RWPE1 (cell line): Measurements from ENCODE around the gene XRCC4.

Experiments used
- CTCF ChIA-PET: fragments of 350-600 bp; sonication (Branson Sonifier 250); formaldehyde crosslinking; extraction: SDS; loops from one replicate; lab custom pipeline; 2021; lab: Yijun Ruan, JAX
- POLR2A ChIA-PET: fragments of 400-600 bp; formaldehyde crosslinking; extraction: SDS; loops from one replicate; lab custom pipeline; 2020; ENCODE audit warnings: antibody characterized with exemption; ENCODE audit not compliant: low non-redundant PET; lab: Yijun Ruan, JAX
- DNase-seq: peaks from one replicate; pipeline ENCODE4 v3.0.0; 2012; ENCODE audit warnings: low spot score
- H3K27ac ChIP-seq: fragments of 450-650 bp; 2 replicates; pipeline ENCODE4 v1.5.1; 2017
- TF ChIP-seq, protein P1 (sequence below): fragments of 450-650 bp; conservative IDR thresholded peaks from 2 replicates; pipeline ENCODE4 v1.5.1; 2017; ENCODE audit warnings: low read depth, mild to moderate bottlenecking

XRCC4 gene

DNA sequence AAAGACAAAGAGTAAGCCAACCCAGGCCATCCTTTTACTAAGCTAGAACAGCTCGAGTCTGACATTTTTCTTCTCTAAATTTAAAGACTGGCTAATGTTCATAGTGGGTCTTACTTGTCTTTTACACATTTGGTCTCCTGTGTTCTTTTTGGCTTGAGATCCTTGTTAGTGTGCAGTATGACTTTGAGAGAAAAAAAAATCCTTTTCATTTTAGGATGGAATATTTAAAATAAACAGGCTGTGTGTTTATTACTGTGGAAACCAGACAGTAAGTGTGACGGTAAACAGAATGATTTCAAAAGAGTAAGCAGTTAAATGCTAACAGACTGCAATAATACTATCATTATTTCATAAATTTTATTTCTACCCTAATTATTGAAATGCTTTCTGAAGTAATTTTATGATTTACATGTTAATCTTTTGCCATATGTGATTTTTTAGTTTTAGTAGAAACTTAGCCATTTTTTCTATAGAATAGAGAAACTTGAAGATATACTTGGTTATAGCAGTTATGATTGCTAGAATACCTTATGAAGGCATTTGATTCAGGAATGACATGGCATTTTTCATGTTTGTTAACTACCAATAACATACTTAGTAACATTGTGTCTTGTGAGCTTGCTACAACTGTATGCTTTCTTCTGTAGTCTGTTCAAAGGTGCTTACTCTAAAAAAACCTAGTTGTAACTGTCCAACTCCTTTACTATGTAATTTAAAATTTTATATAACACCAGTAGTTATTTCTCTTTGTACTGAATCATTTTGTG lies 92.4 kb downstream of the XRCC4 start:
- ChIA-PET CTCF (no interaction called here), POLR2A (no interaction called here)
- TF ChIP-seq, protein P1, sequence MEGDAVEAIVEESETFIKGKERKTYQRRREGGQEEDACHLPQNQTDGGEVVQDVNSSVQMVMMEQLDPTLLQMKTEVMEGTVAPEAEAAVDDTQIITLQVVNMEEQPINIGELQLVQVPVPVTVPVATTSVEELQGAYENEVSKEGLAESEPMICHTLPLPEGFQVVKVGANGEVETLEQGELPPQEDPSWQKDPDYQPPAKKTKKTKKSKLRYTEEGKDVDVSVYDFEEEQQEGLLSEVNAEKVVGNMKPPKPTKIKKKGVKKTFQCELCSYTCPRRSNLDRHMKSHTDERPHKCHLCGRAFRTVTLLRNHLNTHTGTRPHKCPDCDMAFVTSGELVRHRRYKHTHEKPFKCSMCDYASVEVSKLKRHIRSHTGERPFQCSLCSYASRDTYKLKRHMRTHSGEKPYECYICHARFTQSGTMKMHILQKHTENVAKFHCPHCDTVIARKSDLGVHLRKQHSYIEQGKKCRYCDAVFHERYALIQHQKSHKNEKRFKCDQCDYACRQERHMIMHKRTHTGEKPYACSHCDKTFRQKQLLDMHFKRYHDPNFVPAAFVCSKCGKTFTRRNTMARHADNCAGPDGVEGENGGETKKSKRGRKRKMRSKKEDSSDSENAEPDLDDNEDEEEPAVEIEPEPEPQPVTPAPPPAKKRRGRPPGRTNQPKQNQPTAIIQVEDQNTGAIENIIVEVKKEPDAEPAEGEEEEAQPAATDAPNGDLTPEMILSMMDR, result no peak
- no peak for DNase-seq
- no peak overlapping the region for H3K27ac ChIP-seq

DNA sequence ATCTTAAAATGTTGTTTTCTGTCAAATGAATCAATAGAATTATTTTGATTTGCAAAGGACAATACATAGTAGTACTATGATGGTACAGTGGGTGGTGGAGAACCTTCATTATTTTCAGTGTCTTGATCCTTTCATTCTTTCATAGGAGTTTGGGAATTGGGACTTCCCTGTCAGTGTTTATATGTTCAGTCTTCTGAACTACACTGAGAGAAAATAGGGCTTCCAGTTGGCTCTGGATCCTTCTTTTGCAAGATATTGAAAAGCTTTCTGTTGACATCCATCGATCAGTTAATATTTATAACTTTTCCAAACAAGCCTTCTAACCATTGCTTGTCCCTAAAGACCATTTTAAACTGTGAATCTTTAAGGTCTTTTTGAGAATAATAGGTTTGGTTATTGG lies 94.7 kb downstream of the XRCC4 start:
- TF ChIP-seq, protein P1, result no peak
- POLR2A ChIA-PET, result no interaction called here
- CTCF ChIA-PET, result no interaction called here
- DNase-seq, result no peak
- no peak overlapping the region for H3K27ac ChIP-seq

DNA sequence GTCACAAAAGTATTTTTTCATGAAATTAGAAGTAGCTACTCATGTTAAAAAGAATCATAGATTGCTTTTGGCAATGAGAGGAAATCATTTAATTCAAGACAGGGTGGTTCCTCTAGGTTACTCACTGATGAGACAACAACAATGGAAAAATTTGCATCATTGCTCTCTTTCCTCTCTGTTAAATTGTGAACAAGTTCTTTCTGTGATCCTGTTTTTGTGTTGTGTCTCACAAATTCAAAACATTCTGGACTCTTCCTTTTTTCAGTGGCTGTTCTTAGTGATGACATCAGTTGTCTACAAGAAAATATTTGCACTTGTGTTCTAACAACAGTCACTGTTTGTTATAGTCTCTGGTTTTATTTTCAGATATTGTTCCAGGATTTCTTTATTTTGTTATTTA lies 95.3 kb downstream of the XRCC4 start:
- ChIA-PET CTCF (no interaction called here), POLR2A (no interaction called here)
- no peak for DNase-seq
- TF ChIP-seq, protein P1, result no peak
- H3K27ac ChIP-seq, result no peak overlapping the region

DNA sequence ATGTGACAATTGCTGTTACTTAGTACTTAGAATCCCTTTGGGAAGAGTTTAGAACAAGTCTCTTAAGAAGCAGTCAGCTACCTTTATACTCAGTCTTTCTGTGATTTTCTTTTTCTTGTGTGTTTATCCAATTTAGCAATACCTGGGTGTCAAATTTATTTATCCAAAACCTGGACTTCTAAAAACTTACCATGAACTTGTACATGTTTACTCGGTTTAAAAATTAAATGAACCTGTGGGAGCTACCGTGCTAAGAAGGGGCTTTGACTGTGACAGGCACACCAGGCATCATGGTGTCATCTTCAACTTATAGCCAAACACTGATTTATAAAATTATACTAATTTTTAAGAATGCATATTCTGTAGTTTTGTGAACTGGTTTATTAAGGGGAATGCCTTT lies 96.5 kb downstream of the XRCC4 start:
- H3K27ac ChIP-seq, result no peak overlapping the region
- CTCF ChIA-PET, result no interaction called here
- POLR2A ChIA-PET, result no interaction called here
- no peak for DNase-seq
- TF ChIP-seq, protein P1, result no peak

DNA sequence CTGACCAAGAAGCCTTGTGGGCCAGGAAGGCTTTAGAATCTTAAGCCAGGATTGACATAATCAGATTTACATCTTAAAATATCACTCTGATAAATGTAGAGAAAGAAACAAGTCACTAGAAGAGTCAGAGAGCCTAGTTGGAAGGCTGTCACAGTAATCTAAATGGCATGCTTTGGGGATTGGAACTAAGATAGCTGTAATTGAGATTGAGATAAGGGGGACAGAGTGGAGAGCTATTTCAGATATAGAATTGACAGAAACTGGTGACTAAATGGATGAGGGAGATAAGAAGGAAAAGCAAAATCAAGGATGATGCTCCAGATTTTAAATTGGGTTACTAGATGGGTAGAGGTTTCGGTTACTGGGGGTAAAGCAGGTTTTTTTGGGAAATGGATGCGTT lies 100.5 kb downstream of the XRCC4 start:
- DNase-seq, result no peak
- CTCF ChIA-PET, result interaction anchor here (0.6 kb wide), 1 partner anchor 84 kb away, joined by 3 read pairs; no protein-coding TSS in a partner anchor
- POLR2A ChIA-PET, result no interaction called here
- no peak overlapping the region for H3K27ac ChIP-seq
- TF ChIP-seq, protein P1, result no peak

DNA sequence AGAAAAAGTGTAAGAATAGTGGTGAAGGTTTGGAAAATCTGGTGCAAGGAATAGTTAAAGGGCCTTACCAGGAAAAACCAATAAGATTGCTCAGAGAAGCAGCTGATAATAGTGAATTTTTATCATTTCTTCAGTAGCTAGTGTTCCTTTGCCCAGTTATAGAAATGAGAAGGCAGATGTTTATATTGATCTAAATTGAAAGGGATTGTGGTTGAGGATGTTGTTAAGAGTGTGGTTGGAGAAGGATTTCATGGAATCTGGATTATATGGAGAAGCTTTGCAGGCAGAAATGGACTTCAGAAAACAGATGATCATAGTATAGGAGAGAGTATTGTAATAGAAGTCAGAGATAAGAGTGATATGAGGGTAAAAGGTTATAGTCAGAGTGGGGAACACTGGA lies 102.6 kb downstream of the XRCC4 start:
- ChIA-PET CTCF (interaction anchor here (0.6 kb wide), 1 partner anchor 480 kb away, joined by 3 read pairs; no protein-coding TSS in a partner anchor), POLR2A (no interaction called here)
- no peak overlapping the region for H3K27ac ChIP-seq
- TF ChIP-seq, protein P1, result no peak
- no peak for DNase-seq
